Measurements from ENCODE around the gene MAP7.

DNA sequence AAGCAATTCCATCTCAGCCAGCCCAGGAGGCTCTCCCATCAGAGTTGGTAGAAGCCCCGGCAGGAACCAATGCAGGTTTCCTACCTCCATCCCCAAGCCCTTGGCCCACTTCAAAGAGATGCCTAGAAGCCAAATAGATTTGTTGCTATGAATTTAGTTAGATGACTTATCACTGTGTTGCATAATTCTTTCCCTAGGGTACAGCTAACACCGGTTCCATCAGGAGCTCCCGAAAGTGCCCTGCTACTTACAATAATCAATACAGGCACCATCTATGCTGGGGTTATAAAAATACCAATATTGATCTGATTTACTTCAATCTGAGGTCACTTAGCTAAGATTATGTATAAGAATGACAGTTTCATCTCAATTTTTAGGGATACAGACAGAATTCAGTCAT lies 113.0 kb downstream of the MAP7 start:
- TF ChIP-seq CTCF (IDR thresholded peaks at IDR 0.05; ENCODE audit: low read length) (no peak), EZH2 (optimal IDR thresholded peaks at IDR 0.05; ENCODE audit: low read depth, low read length) (no peak)

All from MM.1S (cell line).